ENCODE data around the gene PSMA5. TPM values are rescaled to one million over a fixed set of nuclear protein-coding genes. Genes with fewer than 3 reads are reported as not detected.

PSMA5 gene
- total RNA-seq, 1 experiment from 2014 or later: 150 TPM

DNA sequence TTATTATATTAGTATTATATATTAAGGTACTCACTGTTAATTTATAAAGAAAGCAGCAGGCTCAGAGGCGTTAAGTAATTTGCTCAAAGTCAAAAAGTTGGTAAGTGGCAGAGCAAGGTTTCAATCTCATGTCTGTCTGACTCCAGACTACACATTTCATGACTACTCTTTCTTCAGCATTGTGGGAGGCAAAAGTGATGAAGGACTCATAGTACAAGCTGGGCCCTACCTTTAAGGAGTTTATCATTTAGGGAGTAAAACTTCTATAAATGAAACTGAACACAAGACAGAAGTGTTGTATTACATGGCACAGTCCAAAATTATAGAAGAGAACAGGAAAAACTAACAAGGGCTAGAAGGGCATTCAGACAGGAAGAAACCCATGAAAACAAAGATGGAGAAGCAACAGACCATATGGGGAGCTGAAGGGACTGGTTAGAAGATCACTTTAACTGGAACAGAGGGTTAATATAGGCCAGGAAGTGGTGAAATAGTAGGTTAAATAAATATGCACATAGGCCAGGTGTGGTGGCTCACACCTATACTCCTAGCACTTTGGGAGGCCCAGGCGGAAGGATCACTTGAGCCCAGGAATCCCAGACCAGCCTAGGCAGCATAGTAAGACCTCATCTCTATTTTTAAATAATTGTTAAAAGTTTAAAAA lies 40.1 kb downstream of the PSMA5 start:
- ATAC-seq: no peak
- Mint-ChIP-seq H3K27ac (no peak overlapping the region), H3K36me3 (peaks cover 10% of the 10 kb centered on the region), H3K4me1 (peaks cover 30% of the 10 kb centered on the region), H3K9me3 (peaks cover 10% of the 10 kb centered on the region), H3K27me3 (ENCODE audit: low read depth) (no peaks in the 10 kb centered on the region), H3K4me3 (no peak overlapping the region)
- ChIA-PET CTCF (interaction anchor here (0.9 kb wide), 1 partner anchor 13 kb away, joined by 3 read pairs; no protein-coding TSS in a partner anchor), POLR2A (no interaction called here)
- no peak for DNase-seq (ENCODE audit: low spot score)
- TF ChIP-seq, protein P1, sequence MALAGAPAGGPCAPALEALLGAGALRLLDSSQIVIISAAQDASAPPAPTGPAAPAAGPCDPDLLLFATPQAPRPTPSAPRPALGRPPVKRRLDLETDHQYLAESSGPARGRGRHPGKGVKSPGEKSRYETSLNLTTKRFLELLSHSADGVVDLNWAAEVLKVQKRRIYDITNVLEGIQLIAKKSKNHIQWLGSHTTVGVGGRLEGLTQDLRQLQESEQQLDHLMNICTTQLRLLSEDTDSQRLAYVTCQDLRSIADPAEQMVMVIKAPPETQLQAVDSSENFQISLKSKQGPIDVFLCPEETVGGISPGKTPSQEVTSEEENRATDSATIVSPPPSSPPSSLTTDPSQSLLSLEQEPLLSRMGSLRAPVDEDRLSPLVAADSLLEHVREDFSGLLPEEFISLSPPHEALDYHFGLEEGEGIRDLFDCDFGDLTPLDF (CRISPR knock-in tag; IDR thresholded peaks at IDR 0.05): no peak
- TF ChIP-seq HMGA2 (CRISPR knock-in tag; IDR thresholded peaks at IDR 0.05) (no peak), MAX (CRISPR knock-in tag; IDR thresholded peaks at IDR 0.05) (no peak), ELF4 (CRISPR knock-in tag; IDR thresholded peaks at IDR 0.05; ENCODE audit: low read depth) (no peak), NR3C1 (CRISPR knock-in tag; conservative IDR thresholded peaks at IDR 0.05; ENCODE audit: low read depth) (no peak), SOX15 (CRISPR knock-in tag; IDR thresholded peaks at IDR 0.05) (no peak), TEAD1 (CRISPR knock-in tag; IDR thresholded peaks at IDR 0.05) (no peak), ZNF423 (CRISPR knock-in tag; IDR thresholded peaks at IDR 0.05) (no peak), ZNF232 (CRISPR knock-in tag; IDR thresholded peaks at IDR 0.05) (no peak), CTCF (IDR thresholded peaks at IDR 0.05) (no peak)
- TF ChIP-seq, protein P2, sequence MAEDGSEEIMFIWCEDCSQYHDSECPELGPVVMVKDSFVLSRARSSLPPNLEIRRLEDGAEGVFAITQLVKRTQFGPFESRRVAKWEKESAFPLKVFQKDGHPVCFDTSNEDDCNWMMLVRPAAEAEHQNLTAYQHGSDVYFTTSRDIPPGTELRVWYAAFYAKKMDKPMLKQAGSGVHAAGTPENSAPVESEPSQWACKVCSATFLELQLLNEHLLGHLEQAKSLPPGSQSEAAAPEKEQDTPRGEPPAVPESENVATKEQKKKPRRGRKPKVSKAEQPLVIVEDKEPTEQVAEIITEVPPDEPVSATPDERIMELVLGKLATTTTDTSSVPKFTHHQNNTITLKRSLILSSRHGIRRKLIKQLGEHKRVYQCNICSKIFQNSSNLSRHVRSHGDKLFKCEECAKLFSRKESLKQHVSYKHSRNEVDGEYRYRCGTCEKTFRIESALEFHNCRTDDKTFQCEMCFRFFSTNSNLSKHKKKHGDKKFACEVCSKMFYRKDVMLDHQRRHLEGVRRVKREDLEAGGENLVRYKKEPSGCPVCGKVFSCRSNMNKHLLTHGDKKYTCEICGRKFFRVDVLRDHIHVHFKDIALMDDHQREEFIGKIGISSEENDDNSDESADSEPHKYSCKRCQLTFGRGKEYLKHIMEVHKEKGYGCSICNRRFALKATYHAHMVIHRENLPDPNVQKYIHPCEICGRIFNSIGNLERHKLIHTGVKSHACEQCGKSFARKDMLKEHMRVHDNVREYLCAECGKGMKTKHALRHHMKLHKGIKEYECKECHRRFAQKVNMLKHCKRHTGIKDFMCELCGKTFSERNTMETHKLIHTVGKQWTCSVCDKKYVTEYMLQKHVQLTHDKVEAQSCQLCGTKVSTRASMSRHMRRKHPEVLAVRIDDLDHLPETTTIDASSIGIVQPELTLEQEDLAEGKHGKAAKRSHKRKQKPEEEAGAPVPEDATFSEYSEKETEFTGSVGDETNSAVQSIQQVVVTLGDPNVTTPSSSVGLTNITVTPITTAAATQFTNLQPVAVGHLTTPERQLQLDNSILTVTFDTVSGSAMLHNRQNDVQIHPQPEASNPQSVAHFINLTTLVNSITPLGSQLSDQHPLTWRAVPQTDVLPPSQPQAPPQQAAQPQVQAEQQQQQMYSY (CRISPR knock-in tag; IDR thresholded peaks at IDR 0.05): no peak

DNA sequence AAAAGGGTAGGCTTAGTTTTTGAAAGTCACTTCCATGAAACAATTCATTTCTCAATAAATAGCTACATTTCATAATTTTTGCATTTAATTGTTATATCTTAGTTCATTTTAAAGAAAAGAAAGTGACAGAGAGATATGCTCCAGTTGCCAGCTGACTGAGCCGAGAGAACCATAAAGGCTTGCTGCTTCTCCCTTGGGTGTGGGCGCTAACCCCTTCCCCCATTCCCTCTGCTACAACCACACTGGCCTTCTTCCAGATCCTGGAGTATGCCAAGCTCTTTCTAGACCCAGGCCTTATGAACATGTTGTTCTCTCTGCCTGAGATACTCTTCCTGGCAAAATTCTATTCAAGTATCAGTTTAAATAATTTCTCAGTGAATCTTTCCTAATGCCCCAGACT lies 40.8 kb downstream of the PSMA5 start:
- ATAC-seq: no peak
- TF ChIP-seq HMGXB4 (CRISPR knock-in tag; IDR thresholded peaks at IDR 0.05) (no peak), EMX1 (CRISPR knock-in tag; IDR thresholded peaks at IDR 0.05) (no peak), CBFB (CRISPR knock-in tag; IDR thresholded peaks at IDR 0.05; ENCODE audit: low read depth) (no peak), ZNF425 (CRISPR knock-in tag; conservative IDR thresholded peaks at IDR 0.05) (no peak), ZNF671 (CRISPR knock-in tag; IDR thresholded peaks at IDR 0.05) (no peak), ESRRA (CRISPR knock-in tag; IDR thresholded peaks at IDR 0.05; ENCODE audit: borderline replicate concordance) (no peak), TEAD1 (CRISPR knock-in tag; IDR thresholded peaks at IDR 0.05) (no peak), NFATC4 (CRISPR knock-in tag; IDR thresholded peaks at IDR 0.05) (no peak)
- TF ChIP-seq, protein P3, sequence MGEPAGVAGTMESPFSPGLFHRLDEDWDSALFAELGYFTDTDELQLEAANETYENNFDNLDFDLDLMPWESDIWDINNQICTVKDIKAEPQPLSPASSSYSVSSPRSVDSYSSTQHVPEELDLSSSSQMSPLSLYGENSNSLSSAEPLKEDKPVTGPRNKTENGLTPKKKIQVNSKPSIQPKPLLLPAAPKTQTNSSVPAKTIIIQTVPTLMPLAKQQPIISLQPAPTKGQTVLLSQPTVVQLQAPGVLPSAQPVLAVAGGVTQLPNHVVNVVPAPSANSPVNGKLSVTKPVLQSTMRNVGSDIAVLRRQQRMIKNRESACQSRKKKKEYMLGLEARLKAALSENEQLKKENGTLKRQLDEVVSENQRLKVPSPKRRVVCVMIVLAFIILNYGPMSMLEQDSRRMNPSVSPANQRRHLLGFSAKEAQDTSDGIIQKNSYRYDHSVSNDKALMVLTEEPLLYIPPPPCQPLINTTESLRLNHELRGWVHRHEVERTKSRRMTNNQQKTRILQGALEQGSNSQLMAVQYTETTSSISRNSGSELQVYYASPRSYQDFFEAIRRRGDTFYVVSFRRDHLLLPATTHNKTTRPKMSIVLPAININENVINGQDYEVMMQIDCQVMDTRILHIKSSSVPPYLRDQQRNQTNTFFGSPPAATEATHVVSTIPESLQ (CRISPR knock-in tag; IDR thresholded peaks at IDR 0.05): no peak
- TF ChIP-seq, protein P4, sequence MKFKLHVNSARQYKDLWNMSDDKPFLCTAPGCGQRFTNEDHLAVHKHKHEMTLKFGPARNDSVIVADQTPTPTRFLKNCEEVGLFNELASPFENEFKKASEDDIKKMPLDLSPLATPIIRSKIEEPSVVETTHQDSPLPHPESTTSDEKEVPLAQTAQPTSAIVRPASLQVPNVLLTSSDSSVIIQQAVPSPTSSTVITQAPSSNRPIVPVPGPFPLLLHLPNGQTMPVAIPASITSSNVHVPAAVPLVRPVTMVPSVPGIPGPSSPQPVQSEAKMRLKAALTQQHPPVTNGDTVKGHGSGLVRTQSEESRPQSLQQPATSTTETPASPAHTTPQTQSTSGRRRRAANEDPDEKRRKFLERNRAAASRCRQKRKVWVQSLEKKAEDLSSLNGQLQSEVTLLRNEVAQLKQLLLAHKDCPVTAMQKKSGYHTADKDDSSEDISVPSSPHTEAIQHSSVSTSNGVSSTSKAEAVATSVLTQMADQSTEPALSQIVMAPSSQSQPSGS (CRISPR knock-in tag; IDR thresholded peaks at IDR 0.05; ENCODE audit: borderline replicate concordance, low read depth): no peak

More for the DNA sequence above, 40.8 kb downstream of the PSMA5 start:
- no peak for DNase-seq (ENCODE audit: low spot score)
- H3K9me3 Mint-ChIP-seq: peaks cover 10% of the 10 kb centered on the region
- H3K4me1 Mint-ChIP-seq: peaks cover 33% of the 10 kb centered on the region
- H3K27ac Mint-ChIP-seq: 0 out of 2 replicates have a peak overlapping the region, but pooled peaks have one; percentile 32
- POLR2A ChIA-PET: interaction anchor here (1.0 kb wide), 1 partner anchor 13 kb away, joined by 5 read pairs; the partner anchor contains the start of gene SORT1
- peaks cover 10% of the 10 kb centered on the region for H3K36me3 Mint-ChIP-seq
- CTCF ChIA-PET: interaction anchor here (3.6 kb wide), 1 partner anchor 12 kb away, joined by 23 read pairs; the partner anchor contains the start of gene SORT1
- H3K4me3 Mint-ChIP-seq: no peak overlapping the region
- no peaks in the 10 kb centered on the region for H3K27me3 Mint-ChIP-seq (ENCODE audit: low read depth)

All from WTC11 (cell line).